ENCODE results near the gene DNLZ.

Gene DNLZ

DNA sequence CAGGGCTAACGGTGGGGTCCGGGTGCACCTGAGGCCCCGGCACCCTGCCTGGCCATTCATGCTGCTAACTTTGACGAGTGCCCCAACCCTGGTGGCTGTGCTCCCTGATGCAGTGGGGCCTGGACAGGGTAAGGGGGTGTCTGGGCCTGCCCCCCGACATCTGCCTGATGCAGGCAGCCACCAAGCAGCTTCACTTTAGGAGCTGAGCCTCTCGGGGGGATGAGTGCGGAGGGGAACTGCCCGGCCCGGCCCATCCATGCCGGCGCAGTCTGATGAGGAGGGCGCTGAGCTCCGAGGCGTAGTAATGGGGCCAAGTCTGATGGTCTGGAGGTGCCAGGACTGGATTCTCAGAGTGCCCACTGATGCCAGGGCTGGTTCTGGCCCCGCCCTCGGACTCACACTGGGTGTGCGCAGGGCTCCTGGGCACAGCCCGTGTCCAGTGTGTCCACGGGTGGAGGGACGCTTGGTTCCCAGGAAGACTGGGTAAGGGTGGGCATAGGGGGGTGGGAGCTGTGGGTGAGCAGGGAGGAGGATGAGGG lies 16.5 kb downstream of the DNLZ start (continued):
- TF ChIP-seq RBAK (tag by site-specific recombination; IDR thresholded peaks at IDR 0.05) (no peak), MEIS1 (CRISPR knock-in tag; IDR thresholded peaks at IDR 0.05; ENCODE audit: borderline replicate concordance) (no peak), ZNF768 (tag by site-specific recombination; IDR thresholded peaks at IDR 0.05) (no peak), ZNF114 (tag by site-specific recombination; IDR thresholded peaks at IDR 0.05) (no peak), KLF7 (tag by site-specific recombination; IDR thresholded peaks at IDR 0.05; ENCODE audit: borderline replicate concordance) (no peak), ZNF223 (tag by site-specific recombination; IDR thresholded peaks at IDR 0.05) (no peak), ZSCAN30 (tag by site-specific recombination; IDR thresholded peaks at IDR 0.05) (no peak), ZNF132 (tag by site-specific recombination; IDR thresholded peaks at IDR 0.05; ENCODE audit: borderline replicate concordance) (no peak)

DNA sequence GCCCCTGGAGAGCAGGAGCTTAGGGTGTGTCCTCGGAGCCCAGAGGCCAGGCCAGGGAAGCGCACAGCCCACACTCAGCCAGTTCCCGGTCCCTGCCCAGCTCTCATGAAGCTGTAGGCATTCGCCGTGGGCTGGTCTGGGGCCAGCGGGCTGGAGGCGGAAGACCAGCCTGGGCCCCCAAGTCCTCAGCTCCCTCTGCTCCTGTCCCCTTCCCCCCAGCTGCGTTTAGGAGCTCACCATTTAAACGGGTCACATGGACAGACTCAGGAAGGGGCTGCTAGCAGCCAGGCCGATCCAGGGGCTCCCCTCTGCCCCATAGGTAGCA lies 17.4 kb downstream of the DNLZ start:
- ChIA-PET CTCF (interaction anchor here (0.6 to 2.0 kb wide), 8 partner anchors 9 to 1903 kb away, joined by 3 to 6 read pairs (median 5); partner anchors contain the start of gene DNLZ), POLR2A (interaction anchor here (0.8 to 6.3 kb wide), 4 partner anchors 8 to 64 kb away, joined by 3 to 45 read pairs (median 4); partner anchors contain the start of gene DNLZ)
- no peaks in the 10 kb centered on the region for H3K9me3 ChIP-seq (ENCODE audit: control insufficient read depth, insufficient read depth, low read depth, low read length)
- no peak overlapping the region for H3K27ac ChIP-seq (ENCODE audit: extremely low read depth, low read depth, low read length)
- TF ChIP-seq ZFHX2 (tag by site-specific recombination; conservative IDR thresholded peaks at IDR 0.05) (peak; percentile 76), ZNF112 (tag by site-specific recombination; IDR thresholded peaks at IDR 0.05) (no peak), EGR2 (tag by site-specific recombination; IDR thresholded peaks at IDR 0.05; ENCODE audit: low read depth) (peak; percentile 48; the same call in 1 of the 2 replicates), ZNF624 (tag by site-specific recombination; IDR thresholded peaks at IDR 0.05) (no peak)
- TF ChIP-seq, protein P1, sequence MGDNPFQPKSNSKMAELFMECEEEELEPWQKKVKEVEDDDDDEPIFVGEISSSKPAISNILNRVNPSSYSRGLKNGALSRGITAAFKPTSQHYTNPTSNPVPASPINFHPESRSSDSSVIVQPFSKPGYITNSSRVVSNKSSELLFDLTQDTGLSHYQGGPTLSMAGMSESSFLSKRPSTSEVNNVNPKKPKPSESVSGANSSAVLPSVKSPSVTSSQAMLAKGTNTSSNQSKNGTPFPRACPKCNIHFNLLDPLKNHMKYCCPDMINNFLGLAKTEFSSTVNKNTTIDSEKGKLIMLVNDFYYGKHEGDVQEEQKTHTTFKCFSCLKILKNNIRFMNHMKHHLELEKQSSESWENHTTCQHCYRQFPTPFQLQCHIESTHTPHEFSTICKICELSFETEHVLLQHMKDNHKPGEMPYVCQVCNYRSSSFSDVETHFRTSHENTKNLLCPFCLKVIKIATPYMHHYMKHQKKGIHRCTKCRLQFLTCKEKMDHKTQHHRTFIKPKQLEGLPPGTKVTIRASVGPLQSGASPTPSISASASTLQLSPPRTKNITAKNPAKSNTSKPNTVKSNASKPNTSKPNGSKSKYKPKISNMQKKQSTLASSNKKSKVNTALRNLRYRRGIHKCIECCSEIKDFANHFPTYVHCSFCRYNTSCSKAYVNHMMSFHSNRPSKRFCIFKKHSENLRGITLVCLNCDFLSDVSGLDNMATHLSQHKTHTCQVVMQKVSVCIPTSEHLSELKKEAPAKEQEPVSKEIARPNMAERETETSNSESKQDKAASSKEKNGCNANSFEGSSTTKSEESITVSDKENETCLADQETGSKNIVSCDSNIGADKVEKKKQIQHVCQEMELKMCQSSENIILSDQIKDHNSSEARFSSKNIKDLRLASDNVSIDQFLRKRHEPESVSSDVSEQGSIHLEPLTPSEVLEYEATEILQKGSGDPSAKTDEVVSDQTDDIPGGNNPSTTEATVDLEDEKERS (tag by site-specific recombination; IDR thresholded peaks at IDR 0.05): no peak
- H3K4me3 ChIP-seq (ENCODE audit: low read depth, low read length): no peak overlapping the region
- H3K4me1 ChIP-seq (ENCODE audit: control insufficient read depth, insufficient read depth, low read length): no peaks in the 10 kb centered on the region
- H3K36me3 ChIP-seq (ENCODE audit: control insufficient read depth in 2 of 2, insufficient read depth in 1 of 2, low read length in 2 of 2): peaks cover 0 to 14% of the 10 kb centered on the region in 2 experiments; a peak in 1 of 3 replicates

DNA sequence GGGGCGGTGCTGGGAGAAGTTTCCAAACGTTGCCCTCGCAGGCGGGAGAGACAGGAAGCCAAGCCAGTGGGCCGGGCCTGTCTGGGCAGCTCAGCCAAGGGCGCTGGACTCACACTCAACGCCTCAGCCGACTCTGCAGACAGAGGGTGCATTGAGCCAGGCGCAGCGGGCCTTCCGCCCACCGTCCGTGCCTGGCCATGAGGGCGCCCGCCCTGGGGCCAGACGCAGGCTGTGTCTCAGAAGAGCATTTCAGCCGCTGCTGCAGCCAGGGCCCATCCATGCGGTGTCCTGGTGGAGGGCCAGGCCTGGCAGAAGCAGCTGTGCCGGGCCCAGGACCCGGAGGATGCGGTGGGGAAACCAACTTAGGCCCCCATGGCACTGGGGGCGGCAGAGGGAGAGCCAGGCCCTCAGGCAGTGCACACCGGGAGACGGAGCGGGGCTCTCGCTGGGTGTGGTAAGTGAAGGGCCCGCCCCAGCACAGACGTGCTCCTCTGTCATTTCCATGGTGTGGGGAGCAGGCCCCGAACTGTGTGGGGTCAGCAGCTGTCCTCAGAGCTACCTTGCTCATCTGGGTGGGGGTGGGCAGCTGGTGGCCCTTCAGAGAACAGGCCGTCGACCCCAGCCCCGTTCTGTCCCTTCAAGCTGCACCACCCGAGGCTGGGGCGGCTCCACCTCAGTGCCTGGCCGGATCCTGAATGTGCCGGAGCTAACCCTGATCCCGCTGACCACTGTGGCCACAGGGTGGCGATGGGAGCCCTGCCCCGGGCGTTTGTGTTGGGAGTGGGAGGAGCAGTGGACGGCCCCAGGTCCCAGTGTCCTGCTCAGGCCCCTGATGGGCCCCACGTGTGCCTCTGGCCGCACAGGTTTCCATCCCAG lies 18.0 kb downstream of the DNLZ start:
- no peak overlapping the region for H3K27ac ChIP-seq (ENCODE audit: extremely low read depth, low read depth, low read length)
- peaks cover 0 to 20% of the 10 kb centered on the region in 2 experiments; a peak in 1 of 3 replicates for H3K36me3 ChIP-seq (ENCODE audit: control insufficient read depth in 2 of 2, insufficient read depth in 1 of 2, low read length in 2 of 2)
- TF ChIP-seq, protein P2, sequence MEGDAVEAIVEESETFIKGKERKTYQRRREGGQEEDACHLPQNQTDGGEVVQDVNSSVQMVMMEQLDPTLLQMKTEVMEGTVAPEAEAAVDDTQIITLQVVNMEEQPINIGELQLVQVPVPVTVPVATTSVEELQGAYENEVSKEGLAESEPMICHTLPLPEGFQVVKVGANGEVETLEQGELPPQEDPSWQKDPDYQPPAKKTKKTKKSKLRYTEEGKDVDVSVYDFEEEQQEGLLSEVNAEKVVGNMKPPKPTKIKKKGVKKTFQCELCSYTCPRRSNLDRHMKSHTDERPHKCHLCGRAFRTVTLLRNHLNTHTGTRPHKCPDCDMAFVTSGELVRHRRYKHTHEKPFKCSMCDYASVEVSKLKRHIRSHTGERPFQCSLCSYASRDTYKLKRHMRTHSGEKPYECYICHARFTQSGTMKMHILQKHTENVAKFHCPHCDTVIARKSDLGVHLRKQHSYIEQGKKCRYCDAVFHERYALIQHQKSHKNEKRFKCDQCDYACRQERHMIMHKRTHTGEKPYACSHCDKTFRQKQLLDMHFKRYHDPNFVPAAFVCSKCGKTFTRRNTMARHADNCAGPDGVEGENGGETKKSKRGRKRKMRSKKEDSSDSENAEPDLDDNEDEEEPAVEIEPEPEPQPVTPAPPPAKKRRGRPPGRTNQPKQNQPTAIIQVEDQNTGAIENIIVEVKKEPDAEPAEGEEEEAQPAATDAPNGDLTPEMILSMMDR (tag by site-specific recombination; IDR thresholded peaks at IDR 0.05): peak; percentile 43; the same call in 1 of the 2 replicates
- no peak for TF ChIP-seq ZNF23 (tag by site-specific recombination; IDR thresholded peaks at IDR 0.05; ENCODE audit: borderline replicate concordance)
- TF ChIP-seq ZNF600 (tag by site-specific recombination; IDR thresholded peaks at IDR 0.05): peak; percentile 40; the same call in 1 of the 2 replicates
- H3K4me1 ChIP-seq (ENCODE audit: control insufficient read depth, insufficient read depth, low read length): no peaks in the 10 kb centered on the region
- ChIA-PET CTCF (interaction anchor here (0.6 to 2.0 kb wide), 9 partner anchors 8 to 1903 kb away, joined by 3 to 6 read pairs (median 5); partner anchors contain the start of gene DNLZ), POLR2A (interaction anchor here (0.6 to 6.3 kb wide), 5 partner anchors 9 to 64 kb away, joined by 3 to 45 read pairs (median 4); partner anchors contain the start of gene DNLZ)
- H3K4me3 ChIP-seq (ENCODE audit: low read depth, low read length): no peak overlapping the region
- H3K9me3 ChIP-seq (ENCODE audit: control insufficient read depth, insufficient read depth, low read depth, low read length): no peaks in the 10 kb centered on the region
